ENCODE measurements around the gene CFAP47. TPM values are rescaled to one million over a fixed set of nuclear protein-coding genes. Genes with fewer than 3 reads are reported as not detected.
A peak's percentile ranks its signal among the peaks of the same experiment; 100 is the strongest.
"Not testable (repeated sequence)": the region's sequence is repeated elsewhere in the genome, so short reads cannot be mapped to it uniquely, and the experiment has no call there.

The CFAP47 gene
- total RNA-seq, 4 donors from 2014 or later = 0.03 TPM; not detected in 3

GRCh38 chrX:36198575-36198974 is 279.0 kb downstream of the CFAP47 start:
- intact Hi-C loops (cut with DNase I; ENCODE audit: low total_unique reads) = no loop called here
- no peak overlapping the region for H3K4me3 ChIP-seq (ENCODE audit: low read depth, poor library complexity, severe bottlenecking)
- no peak for TF ChIP-seq CTCF (IDR thresholded peaks at IDR 0.05)
- DNase-seq (ENCODE audit: low spot score in 2 of 2) = peak in 1 of 2 donors; percentile 15

GRCh38 chrX:36199928-36200327 is 280.4 kb downstream of the CFAP47 start:
- no peak for DNase-seq (ENCODE audit: low spot score in 2 of 2)
- no peak for TF ChIP-seq CTCF (IDR thresholded peaks at IDR 0.05)
- no peak for TF ChIP-seq POLR2A (IDR thresholded peaks at IDR 0.05)
- intact Hi-C loops (cut with DNase I; ENCODE audit: low total_unique reads) = no loop called here
- no peak overlapping the region for H3K4me3 ChIP-seq (ENCODE audit: low read depth, poor library complexity, severe bottlenecking)

- H3K4me3 ChIP-seq (ENCODE audit: low read depth, poor library complexity, severe bottlenecking) = no peak overlapping the region
- no peak for DNase-seq (ENCODE audit: low spot score in 2 of 2)
- no peak for TF ChIP-seq POLR2A (IDR thresholded peaks at IDR 0.05)
- no peak for TF ChIP-seq CTCF (IDR thresholded peaks at IDR 0.05)
- intact Hi-C loops (cut with DNase I; ENCODE audit: low total_unique reads) = no loop called here
- 66 to 78% methylated on average over 1 of the region's 1 CpG for WGBS, 2 donors
Measured at GRCh38 chrX:36214924-36215323, 295.4 kb downstream of the CFAP47 start.

- no peak overlapping the region for H3K4me3 ChIP-seq (ENCODE audit: low read depth, poor library complexity, severe bottlenecking)
- TF ChIP-seq POLR2A (IDR thresholded peaks at IDR 0.05) (no peak), CTCF (IDR thresholded peaks at IDR 0.05) (no peak)
- DNase-seq (ENCODE audit: low spot score in 2 of 2) = no peak
- intact Hi-C loops (cut with DNase I; ENCODE audit: low total_unique reads) = no loop called here
- WGBS, 2 donors = 36 to 61% methylated on average over 1 of the region's 1 CpG
Measured at GRCh38 chrX:36218801-36219200, 299.3 kb downstream of the CFAP47 start.

- WGBS, 2 donors = 84 to 87% methylated on average over 10 to 21 of the region's 21 CpGs
- H3K4me3 ChIP-seq (ENCODE audit: low read depth, poor library complexity, severe bottlenecking); intact Hi-C loops (cut with DNase I; ENCODE audit: low total_unique reads); DNase-seq (ENCODE audit: low spot score in 2 of 2): not testable (repeated sequence)
Measured at GRCh38 chrX:36234840-36235528, 315.4 kb downstream of the CFAP47 start.

GRCh38 chrX:36241397-36241796 is 321.9 kb downstream of the CFAP47 start:
- 80 to 86% methylated on average over 1 of the region's 1 CpG for WGBS, 2 donors
- no peak overlapping the region for H3K4me3 ChIP-seq (ENCODE audit: low read depth, poor library complexity, severe bottlenecking)
- TF ChIP-seq CTCF (IDR thresholded peaks at IDR 0.05) = no peak
- TF ChIP-seq POLR2A (IDR thresholded peaks at IDR 0.05) = no peak
- intact Hi-C loops (cut with DNase I; ENCODE audit: low total_unique reads) = no loop called here
- no peak for DNase-seq (ENCODE audit: low spot score in 2 of 2)
